ENCODE measurements around the gene POLR3B. TPM values are rescaled to one million over a fixed set of nuclear protein-coding genes. Genes with fewer than 3 reads are reported as not detected.

Gene POLR3B
- total RNA-seq, 2 experiments from 2014 or later = 13.7 to 14.2 TPM

DNA sequence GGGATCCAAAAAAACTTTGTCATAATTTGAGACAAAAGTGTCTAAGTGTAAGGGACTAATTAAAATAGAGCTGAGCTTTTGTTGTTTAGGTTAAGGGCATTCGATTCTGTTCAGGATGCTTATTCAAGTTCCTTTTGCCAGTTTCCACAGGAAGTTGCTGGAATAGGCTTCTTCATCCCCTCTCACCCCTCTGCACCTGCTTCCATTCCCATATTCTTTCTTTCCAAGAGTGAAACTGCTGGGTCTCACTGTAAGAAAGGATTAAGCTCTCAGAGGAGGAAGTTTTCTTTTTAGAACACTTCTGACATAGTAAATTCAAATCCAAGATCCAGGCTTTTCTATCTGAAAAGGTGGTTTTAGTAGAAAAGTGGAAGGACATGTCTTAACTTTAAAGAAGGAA is 61.4 kb downstream of the POLR3B start:
- H3K9me3 Mint-ChIP-seq = no peaks in the 10 kb centered on the region
- H3K27ac Mint-ChIP-seq = no peak overlapping the region
- H3K27me3 Mint-ChIP-seq = no peaks in the 10 kb centered on the region
- no peaks in the 10 kb centered on the region for H3K4me1 Mint-ChIP-seq
- no peak for DNase-seq
- H3K36me3 Mint-ChIP-seq = peaks cover 29% of the 10 kb centered on the region
- H3K4me3 Mint-ChIP-seq = no peak overlapping the region

DNA sequence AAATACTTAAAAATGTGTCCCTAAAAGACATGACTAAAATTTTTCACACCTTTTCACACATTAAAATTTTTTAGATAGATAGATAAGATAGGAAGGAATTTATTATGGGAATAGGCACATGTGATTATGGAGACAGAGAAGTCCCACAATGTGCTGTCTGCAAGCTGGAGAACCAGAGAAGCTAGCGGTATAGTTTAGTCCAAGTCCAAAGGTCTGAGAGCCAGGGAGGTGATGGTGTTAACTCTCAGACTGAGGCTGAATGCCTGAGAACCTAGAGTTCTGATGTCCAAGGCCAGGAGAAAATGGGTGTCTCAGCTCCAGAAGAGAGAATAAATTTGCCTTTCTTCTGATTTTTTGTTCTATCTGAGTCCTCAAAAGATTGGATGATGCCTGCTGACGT is 65.7 kb downstream of the POLR3B start:
- Mint-ChIP-seq H3K4me3 (no peak overlapping the region), H3K36me3 (peaks cover 13% of the 10 kb centered on the region), H3K9me3 (no peaks in the 10 kb centered on the region), H3K27me3 (no peaks in the 10 kb centered on the region), H3K27ac (no peak overlapping the region), H3K4me1 (no peaks in the 10 kb centered on the region)
- DNase-seq = no peak

DNA sequence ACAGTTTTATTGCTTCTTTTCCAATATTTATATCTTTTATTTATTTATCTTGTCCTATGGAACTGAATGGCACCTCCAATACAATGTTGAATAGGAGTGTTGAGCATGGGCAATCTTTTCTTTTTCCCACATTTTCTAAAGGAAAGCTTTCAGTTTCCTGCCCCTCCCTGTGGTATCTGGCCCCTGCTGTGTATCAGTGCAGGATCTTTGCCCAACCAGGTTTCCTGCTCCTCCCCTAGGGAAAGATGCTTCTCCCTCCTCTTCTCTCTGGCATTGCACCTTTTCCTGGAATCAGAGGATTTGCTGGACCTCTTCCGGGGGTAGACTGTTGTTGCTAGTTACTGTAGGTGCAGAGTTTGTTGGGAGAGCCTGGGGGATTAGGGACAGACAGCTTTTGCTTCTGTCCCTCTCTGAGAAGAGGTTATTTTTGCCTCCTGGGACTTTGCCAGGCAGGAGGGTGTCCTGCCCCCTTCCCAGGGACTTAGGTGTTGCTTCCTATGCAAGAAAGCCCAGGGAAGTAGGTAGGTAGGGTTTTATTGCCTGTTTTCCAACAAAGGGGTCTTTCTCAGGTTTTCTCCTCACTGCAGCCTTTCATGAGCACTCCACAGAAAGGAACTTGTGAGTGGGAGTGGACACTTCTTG is 67.6 kb downstream of the POLR3B start:
- no peaks in the 10 kb centered on the region for H3K27me3 Mint-ChIP-seq
- peaks cover 17% of the 10 kb centered on the region for H3K36me3 Mint-ChIP-seq
- H3K27ac Mint-ChIP-seq = no peak overlapping the region
- H3K4me1 Mint-ChIP-seq = no peaks in the 10 kb centered on the region
- DNase-seq = no peak
- no peaks in the 10 kb centered on the region for H3K9me3 Mint-ChIP-seq
- no peak overlapping the region for H3K4me3 Mint-ChIP-seq

DNA sequence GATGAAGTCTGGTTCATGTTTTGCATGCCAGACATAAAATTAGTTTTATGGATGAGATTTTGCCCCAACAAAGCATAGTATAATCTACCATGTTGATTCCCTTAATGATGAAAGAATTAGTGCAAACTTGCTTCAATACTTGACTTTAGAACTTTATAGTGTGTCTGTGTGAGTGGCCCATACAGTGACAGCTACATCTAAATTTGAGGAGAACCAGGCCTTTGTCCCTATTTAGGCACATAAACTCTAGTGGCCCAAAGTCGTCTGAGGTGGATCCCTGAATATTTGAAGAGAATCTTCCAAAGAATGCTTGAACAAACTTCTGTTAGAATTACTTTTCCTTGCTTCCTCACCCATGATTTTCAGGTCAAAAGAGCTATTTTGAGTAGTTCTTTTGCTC is 70.4 kb downstream of the POLR3B start:
- Mint-ChIP-seq H3K4me3 (no peak overlapping the region), H3K9me3 (no peaks in the 10 kb centered on the region), H3K4me1 (no peaks in the 10 kb centered on the region), H3K27me3 (no peaks in the 10 kb centered on the region), H3K27ac (no peak overlapping the region), H3K36me3 (peaks cover 10% of the 10 kb centered on the region)
- no peak for DNase-seq

DNA sequence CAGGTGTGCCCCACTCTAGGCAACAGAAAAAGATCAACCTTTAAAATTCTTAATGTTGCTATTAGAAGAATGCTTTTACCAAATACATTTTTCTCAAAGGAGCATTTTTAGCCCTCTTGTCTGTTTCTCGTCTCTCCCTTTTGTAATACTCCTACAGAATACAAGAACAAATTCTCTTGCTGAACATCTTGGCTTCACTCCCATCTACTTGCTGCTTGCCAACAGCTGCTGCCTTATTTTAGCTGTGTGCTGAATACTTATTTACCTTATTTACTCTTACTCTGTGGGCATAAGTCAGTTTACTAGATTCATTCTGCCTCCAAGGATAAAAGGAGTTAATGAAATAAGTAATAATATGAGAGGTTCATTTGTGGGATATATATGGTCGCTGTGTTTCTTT is 70.8 kb downstream of the POLR3B start:
- H3K9me3 Mint-ChIP-seq = no peaks in the 10 kb centered on the region
- H3K27me3 Mint-ChIP-seq = no peaks in the 10 kb centered on the region
- no peak for DNase-seq
- no peaks in the 10 kb centered on the region for H3K4me1 Mint-ChIP-seq
- peaks cover 10% of the 10 kb centered on the region for H3K36me3 Mint-ChIP-seq
- H3K4me3 Mint-ChIP-seq = no peak overlapping the region
- no peak overlapping the region for H3K27ac Mint-ChIP-seq

DNA sequence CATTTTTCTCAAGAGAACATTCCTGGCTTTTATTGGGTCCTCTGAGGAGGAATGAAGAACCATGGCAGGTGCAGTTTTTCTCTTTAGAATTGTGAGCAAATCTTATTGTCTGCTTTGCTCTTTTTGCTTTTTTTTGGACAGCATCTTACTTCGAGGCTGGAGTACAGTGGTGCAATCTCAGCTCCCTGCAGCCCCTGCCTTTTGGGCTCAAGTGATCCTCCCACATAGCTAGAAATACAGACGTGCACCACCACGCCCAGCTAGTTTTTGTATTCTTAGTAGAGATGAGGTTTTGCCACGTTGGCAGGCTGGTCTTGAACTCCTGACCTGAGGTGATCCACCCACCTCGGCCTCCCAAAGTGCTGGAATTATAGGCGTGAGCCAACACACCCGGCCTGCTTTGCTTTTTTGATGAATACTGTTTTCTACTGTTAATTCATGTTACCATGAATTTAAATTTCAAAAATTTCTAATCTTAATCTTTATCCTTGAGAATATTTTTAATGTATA is 71.5 kb downstream of the POLR3B start:
- no peaks in the 10 kb centered on the region for H3K27me3 Mint-ChIP-seq

DNA sequence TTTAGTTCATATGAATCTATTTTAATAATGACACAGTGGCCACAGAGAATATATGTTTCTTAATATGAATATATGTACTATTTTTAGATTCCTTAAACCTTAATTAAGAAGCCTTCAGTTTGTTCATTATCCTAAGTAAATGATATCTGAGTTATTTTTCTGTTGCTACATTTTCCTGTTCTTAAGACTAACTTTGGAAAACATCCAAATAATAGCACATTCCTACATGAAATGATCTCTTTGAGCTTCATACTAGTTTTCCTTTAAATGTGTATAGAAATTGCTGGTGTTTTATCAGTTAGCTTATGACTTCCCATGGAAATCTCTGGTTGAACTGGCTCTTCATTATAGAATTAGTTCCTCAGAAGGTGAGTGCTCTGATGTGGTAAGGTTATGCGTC is 72.1 kb downstream of the POLR3B start:
- Mint-ChIP-seq H3K4me3 (no peak overlapping the region), H3K36me3 (peaks cover 12% of the 10 kb centered on the region), H3K9me3 (no peaks in the 10 kb centered on the region), H3K27me3 (no peaks in the 10 kb centered on the region), H3K4me1 (no peaks in the 10 kb centered on the region), H3K27ac (no peak overlapping the region)
- no peak for DNase-seq

More for the DNA sequence above, 71.5 kb downstream of the POLR3B start:
- H3K4me3 Mint-ChIP-seq = no peak overlapping the region
- H3K27ac Mint-ChIP-seq = no peak overlapping the region
- H3K4me1 Mint-ChIP-seq = no peaks in the 10 kb centered on the region
- DNase-seq = no peak
- H3K9me3 Mint-ChIP-seq = no peaks in the 10 kb centered on the region
- peaks cover 11% of the 10 kb centered on the region for H3K36me3 Mint-ChIP-seq

DNA sequence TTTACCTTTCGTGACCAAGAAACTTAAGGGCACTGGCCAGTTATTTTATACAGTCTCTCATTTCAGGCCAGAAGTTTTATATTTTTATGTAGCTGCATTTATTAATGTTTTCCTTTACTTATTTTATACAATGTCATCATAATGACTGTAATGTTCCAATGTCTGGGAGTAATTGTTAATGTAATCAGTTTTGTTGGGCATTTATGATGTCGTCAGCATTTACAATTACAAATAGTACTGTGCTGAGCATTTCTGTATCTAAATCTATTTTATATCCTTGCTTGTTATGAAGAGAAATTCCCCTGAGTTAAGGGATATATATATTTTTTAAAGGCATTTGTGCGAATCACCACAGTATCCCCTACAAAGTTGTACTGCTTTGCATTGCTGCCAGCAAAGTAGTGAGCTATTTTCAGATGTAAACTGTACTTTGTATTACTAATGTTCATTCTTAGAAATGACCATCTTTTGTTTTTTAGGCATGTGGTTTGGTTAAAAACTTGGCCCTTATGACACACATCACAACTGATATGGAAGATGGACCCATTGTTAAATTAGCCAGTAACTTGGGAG is 74.4 kb downstream of the POLR3B start:
- Mint-ChIP-seq H3K27me3 (no peaks in the 10 kb centered on the region), H3K4me1 (no peaks in the 10 kb centered on the region), H3K27ac (no peak overlapping the region), H3K9me3 (no peaks in the 10 kb centered on the region), H3K36me3 (peaks cover 16% of the 10 kb centered on the region), H3K4me3 (no peak overlapping the region)
- DNase-seq = no peak

DNA sequence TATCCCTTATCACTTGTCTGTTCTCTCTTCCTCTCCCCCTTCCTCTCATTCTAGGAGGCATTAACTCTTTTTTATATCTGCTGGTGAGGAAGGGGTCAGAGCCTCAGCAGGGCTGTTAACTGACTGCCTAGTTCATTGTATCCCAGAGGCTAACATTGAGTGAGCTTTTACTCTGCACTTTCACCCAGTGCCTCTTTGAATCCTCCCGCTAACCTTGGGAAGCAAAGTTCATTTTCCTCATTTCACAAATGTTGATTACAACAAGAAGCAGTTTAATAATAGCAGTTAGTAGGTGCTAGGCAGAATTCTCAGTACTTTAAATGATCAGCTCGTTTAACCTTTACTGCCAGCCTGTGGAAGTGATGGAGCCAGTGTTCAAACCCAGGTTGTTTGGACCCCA is 75.5 kb downstream of the POLR3B start:
- H3K4me1 Mint-ChIP-seq = no peaks in the 10 kb centered on the region
- H3K36me3 Mint-ChIP-seq = peaks cover 23% of the 10 kb centered on the region
- no peaks in the 10 kb centered on the region for H3K27me3 Mint-ChIP-seq
- no peaks in the 10 kb centered on the region for H3K9me3 Mint-ChIP-seq
- no peak overlapping the region for H3K27ac Mint-ChIP-seq
- no peak overlapping the region for H3K4me3 Mint-ChIP-seq
- DNase-seq = no peak

DNA sequence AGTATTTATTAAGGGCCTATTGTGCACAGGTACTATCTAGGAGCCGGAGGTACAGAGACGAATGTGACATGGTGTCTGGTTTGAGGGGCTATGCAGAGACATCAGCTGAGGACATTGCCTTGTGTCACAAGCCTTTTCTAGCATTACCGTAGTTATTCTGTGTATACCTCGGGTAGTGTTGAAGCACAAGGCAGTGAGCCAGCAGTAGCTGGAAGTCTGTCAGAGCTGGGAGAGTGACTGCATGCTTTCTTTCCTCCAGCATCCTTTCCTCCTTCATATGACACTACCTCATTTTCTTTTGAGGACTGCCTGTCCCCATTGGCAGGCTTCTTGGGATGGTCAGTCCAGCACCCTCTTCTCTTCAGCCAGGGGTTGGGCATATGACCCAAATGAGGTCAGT is 77.0 kb downstream of the POLR3B start:
- Mint-ChIP-seq H3K4me3 (no peak overlapping the region), H3K36me3 (peaks cover 22% of the 10 kb centered on the region), H3K4me1 (no peaks in the 10 kb centered on the region), H3K27me3 (no peaks in the 10 kb centered on the region), H3K27ac (no peak overlapping the region), H3K9me3 (no peaks in the 10 kb centered on the region)
- DNase-seq = no peak

DNA sequence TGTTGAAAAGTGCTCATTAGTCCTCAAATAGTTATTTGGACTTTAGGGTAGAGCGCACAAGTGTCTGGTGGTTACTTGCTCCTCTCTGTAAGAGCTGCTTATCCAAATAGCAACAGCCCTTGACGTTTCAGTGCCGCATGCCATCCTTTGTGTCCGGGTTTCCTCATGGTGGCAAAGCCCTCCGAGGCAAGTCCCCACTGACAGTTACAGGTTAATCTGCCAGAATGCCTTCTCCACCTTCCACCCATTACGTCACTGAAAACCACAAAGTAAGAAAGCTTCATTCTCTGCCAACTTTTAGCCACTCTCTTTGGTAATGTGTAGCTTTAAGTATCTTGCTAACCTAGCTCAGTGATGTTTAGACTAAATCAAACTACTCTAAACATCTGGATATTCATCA is 78.6 kb downstream of the POLR3B start:
- no peak overlapping the region for H3K4me3 Mint-ChIP-seq
- H3K27me3 Mint-ChIP-seq = no peaks in the 10 kb centered on the region
- H3K27ac Mint-ChIP-seq = no peak overlapping the region
- peaks cover 24% of the 10 kb centered on the region for H3K36me3 Mint-ChIP-seq
- no peaks in the 10 kb centered on the region for H3K4me1 Mint-ChIP-seq
- H3K9me3 Mint-ChIP-seq = no peaks in the 10 kb centered on the region
- DNase-seq = no peak

DNA sequence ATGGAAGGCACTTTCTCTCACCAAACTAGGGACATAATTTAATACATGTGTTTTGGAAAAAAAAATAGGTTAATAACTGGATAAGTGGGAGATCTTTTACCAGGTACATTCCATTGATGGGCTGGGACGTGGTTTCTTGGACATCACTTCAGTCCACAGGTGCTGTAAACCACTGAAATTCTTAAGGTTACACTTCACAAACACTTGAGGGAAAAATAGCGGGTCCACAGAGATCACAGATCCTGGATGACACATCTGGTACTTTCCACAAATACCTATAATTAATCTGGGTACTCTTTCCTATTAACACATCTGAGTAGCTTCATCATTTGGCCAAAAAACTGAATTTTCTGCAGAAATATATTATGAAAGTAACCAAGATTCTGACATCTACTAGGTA is 85.0 kb downstream of the POLR3B start:
- Mint-ChIP-seq H3K9me3 (no peaks in the 10 kb centered on the region), H3K27me3 (no peaks in the 10 kb centered on the region), H3K27ac (no peak overlapping the region), H3K36me3 (peaks cover 14% of the 10 kb centered on the region), H3K4me3 (no peak overlapping the region), H3K4me1 (peaks cover 5% of the 10 kb centered on the region)
- DNase-seq = no peak

DNA sequence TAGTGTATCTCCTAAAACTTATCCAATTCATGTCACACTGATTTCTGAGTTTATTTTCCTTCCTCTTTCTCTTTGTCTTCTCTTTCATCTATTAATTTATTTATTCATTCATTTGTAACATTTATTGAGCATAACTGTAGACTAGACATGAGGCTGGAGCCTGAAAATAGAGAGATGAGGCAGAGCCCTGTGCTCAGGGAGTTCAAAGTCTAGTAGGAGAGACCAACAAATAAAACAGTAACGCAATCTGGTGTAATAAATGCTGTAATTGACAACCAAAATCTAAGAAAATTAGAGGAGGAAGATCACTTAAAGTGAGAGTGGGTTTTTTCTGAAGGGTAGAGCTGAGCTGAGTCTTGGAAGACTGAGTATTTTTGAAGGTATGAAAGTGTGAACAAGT is 87.5 kb downstream of the POLR3B start:
- Mint-ChIP-seq H3K27me3 (no peaks in the 10 kb centered on the region), H3K27ac (no peak overlapping the region), H3K36me3 (peaks cover 15% of the 10 kb centered on the region), H3K4me1 (peaks cover 5% of the 10 kb centered on the region), H3K4me3 (no peak overlapping the region), H3K9me3 (no peaks in the 10 kb centered on the region)
- no peak for DNase-seq

DNA sequence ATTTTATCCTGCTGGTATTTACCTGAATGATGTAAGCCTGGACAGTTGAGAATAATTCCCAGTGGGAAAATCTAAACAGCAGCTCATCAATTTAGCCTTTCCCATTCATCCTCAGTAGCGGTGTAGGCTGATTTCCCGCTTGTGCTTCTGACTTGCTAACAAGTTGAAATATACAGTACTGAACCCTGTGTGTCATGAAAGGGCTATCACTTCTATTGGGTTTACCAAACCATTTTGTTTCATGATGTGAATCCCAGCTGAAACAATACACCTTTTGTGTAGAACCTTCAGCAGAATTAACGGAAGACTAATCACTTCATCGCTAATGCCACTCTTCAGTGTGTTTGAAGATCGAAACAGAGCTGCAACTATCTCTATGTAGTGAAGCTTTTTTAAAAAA is 88.4 kb downstream of the POLR3B start:
- Mint-ChIP-seq H3K36me3 (peaks cover 9% of the 10 kb centered on the region), H3K27me3 (no peaks in the 10 kb centered on the region), H3K4me3 (no peak overlapping the region), H3K4me1 (peaks cover 5% of the 10 kb centered on the region), H3K27ac (no peak overlapping the region), H3K9me3 (no peaks in the 10 kb centered on the region)
- DNase-seq = no peak

DNA sequence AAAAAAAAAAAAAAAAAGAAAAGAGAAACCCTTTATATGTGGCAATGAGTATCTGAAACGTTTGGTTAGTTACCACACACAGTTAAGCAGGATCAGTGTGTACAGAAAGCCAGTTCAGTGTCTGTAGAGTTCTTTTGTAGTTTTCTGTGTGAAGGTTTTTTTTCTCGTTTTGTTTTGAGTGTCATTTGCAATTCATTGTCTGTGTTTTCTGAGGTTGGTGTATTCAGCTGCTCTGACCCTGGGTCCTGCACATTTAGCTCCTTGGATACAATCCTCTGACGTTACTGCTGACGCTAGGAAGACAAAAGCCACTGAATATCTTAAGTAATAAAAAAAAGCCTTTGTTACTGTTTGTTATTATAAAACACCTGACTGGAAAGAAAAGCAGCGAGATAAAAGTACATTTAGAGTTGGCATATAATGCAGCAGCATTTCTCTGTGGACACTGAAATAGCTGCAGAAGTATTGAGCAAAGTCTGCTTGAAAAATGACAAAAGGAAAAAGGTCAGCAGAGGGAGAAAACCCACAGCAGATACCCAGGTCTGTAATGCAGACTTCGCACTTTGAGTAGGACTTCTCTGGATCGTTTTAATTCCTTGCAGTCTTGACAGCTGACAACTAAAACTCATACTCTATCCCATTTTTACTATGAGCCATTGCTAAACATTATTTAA is 89.0 kb downstream of the POLR3B start:
- no peak overlapping the region for H3K4me3 Mint-ChIP-seq
- peaks cover 5% of the 10 kb centered on the region for H3K4me1 Mint-ChIP-seq
- no peaks in the 10 kb centered on the region for H3K9me3 Mint-ChIP-seq
- H3K27me3 Mint-ChIP-seq = no peaks in the 10 kb centered on the region
- H3K27ac Mint-ChIP-seq = no peak overlapping the region
- peaks cover 9% of the 10 kb centered on the region for H3K36me3 Mint-ChIP-seq
- DNase-seq = no peak

DNA sequence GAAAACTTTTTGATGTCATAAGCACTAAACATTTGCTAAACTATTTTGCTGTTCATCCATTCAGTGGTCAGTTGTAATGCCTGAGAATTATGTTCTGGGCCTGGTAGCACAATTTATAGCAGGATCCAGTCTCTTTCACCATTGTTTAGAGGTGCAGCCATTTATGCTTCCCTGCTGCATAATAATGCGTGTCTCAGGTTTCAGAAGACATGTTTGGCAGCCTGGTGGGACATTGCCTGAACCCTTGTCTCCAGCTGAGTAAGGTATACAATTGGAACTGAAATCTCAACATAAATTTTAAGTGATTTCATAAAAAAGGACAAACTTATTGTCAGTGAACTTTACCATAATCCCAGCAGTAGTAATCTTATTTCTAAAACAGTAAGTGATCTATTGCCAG is 94.8 kb downstream of the POLR3B start:
- no peaks in the 10 kb centered on the region for H3K27me3 Mint-ChIP-seq
- H3K36me3 Mint-ChIP-seq = peaks cover 13% of the 10 kb centered on the region
- no peak overlapping the region for H3K27ac Mint-ChIP-seq
- H3K4me1 Mint-ChIP-seq = no peaks in the 10 kb centered on the region
- H3K9me3 Mint-ChIP-seq = no peaks in the 10 kb centered on the region
- DNase-seq = no peak
- H3K4me3 Mint-ChIP-seq = no peak overlapping the region

All from activated naive CD8-positive, alpha-beta T cell treated with anti-CD3 and anti-CD28 coated beads for 36 hours (primary cell).